Type B pancreatic cell (in vitro differentiated cells): ENCODE measurements around the gene FAM78A. TPM values are rescaled to one million over a fixed set of nuclear protein-coding genes. Genes with fewer than 3 reads are reported as not detected.

Experiments used
- DNase-seq: peaks from one replicate; pipeline ENCODE4 v3.0.0; 2021; ENCODE audit warnings: mixed read lengths; ENCODE audit not compliant: unreplicated experiment; ENCODE audit errors: extremely low spot score
- H3K27ac Mint-ChIP-seq: 2 replicates; pipeline ENCODE4 v1.8.0; 2021; ENCODE audit warnings: mild to moderate bottlenecking, mixed read lengths
- H3K27me3 Mint-ChIP-seq: 2 replicates; pipeline ENCODE4 v1.8.0; 2021; ENCODE audit warnings: mixed read lengths
- H3K36me3 Mint-ChIP-seq: 2 replicates; pipeline ENCODE4 v1.8.0; 2021; ENCODE audit warnings: mixed read lengths
- H3K4me1 Mint-ChIP-seq: one replicate; pipeline ENCODE4 v1.8.0; 2021; ENCODE audit warnings: mixed read lengths; ENCODE audit not compliant: unreplicated experiment
- H3K4me3 Mint-ChIP-seq: 2 replicates; pipeline ENCODE4 v1.8.0; 2021; ENCODE audit warnings: mild to moderate bottlenecking, mixed read lengths
- H3K9me3 Mint-ChIP-seq: 2 replicates; pipeline ENCODE4 v1.8.0; 2021; ENCODE audit warnings: mixed read lengths
- total RNA-seq: library from RNA; stranded (reverse); gene quantifications from 2 replicates; pipeline ENCODE4 v1.2.1, GENCODE V29; 2021; ENCODE audit warnings: low replicate concordance
- TF ChIP-seq, protein P1 (sequence below): fragments of 200-600 bp; sonication (generic); conservative IDR thresholded peaks from 2 replicates; pipeline ENCODE4 v1.5.0; 2021; ENCODE audit warnings: antibody characterized with exemption, mild to moderate bottlenecking

Gene FAM78A
- total RNA-seq, 1 donor from 2014 or later: 1.9 TPM

DNA sequence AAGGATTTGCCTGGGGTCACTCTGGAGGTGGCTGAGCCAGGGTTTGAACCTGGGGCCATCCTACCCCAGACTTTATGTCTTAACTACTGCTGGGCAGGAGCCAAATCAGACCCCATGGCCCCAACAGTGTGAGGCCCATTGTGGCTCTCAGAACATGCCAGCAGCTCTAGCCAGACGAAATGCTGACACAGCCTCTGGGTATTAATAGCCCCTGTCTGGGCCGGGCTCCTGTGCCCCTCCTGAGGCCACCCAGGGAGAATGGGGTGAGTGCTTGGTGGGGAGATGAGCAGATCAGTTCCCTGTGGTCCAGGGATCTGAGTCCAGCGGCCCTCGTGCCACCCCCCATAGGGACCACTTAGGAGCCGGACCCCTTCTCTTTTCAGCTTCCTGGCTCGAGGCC, 11.0 kb upstream of the FAM78A start:
- Mint-ChIP-seq H3K9me3 (no peaks in the 10 kb centered on the region), H3K27ac (no peak overlapping the region)

GRCh38 chr9:131284856-131285255, 8.5 kb upstream of the FAM78A start:
- H3K27me3 Mint-ChIP-seq: peaks cover 40% of the 10 kb centered on the region
- TF ChIP-seq, protein P1, sequence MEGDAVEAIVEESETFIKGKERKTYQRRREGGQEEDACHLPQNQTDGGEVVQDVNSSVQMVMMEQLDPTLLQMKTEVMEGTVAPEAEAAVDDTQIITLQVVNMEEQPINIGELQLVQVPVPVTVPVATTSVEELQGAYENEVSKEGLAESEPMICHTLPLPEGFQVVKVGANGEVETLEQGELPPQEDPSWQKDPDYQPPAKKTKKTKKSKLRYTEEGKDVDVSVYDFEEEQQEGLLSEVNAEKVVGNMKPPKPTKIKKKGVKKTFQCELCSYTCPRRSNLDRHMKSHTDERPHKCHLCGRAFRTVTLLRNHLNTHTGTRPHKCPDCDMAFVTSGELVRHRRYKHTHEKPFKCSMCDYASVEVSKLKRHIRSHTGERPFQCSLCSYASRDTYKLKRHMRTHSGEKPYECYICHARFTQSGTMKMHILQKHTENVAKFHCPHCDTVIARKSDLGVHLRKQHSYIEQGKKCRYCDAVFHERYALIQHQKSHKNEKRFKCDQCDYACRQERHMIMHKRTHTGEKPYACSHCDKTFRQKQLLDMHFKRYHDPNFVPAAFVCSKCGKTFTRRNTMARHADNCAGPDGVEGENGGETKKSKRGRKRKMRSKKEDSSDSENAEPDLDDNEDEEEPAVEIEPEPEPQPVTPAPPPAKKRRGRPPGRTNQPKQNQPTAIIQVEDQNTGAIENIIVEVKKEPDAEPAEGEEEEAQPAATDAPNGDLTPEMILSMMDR: no peak

More for the DNA sequence above, 11.0 kb upstream of the FAM78A start:
- TF ChIP-seq, protein P1: no peak
- H3K36me3 Mint-ChIP-seq: no peaks in the 10 kb centered on the region
- no peak for DNase-seq
- peaks cover 19% of the 10 kb centered on the region for H3K27me3 Mint-ChIP-seq
- peaks cover 6% of the 10 kb centered on the region for H3K4me1 Mint-ChIP-seq
- H3K4me3 Mint-ChIP-seq: no peak overlapping the region

GRCh38 chr9:131282688-131283422, 6.5 kb upstream of the FAM78A start:
- Mint-ChIP-seq H3K36me3 (no peaks in the 10 kb centered on the region), H3K4me3 (peak overlapping the region; percentile 68), H3K27me3 (peaks cover 55% of the 10 kb centered on the region), H3K9me3 (no peaks in the 10 kb centered on the region), H3K4me1 (peaks cover 7% of the 10 kb centered on the region), H3K27ac (no peak overlapping the region)
- TF ChIP-seq, protein P1: no peak
- DNase-seq: no peak

More at GRCh38 chr9:131284856-131285255, 8.5 kb upstream of the FAM78A start:
- Mint-ChIP-seq H3K9me3 (no peaks in the 10 kb centered on the region), H3K36me3 (no peaks in the 10 kb centered on the region), H3K4me1 (peaks cover 12% of the 10 kb centered on the region), H3K4me3 (no peak overlapping the region), H3K27ac (no peak overlapping the region)
- DNase-seq: no peak

DNA sequence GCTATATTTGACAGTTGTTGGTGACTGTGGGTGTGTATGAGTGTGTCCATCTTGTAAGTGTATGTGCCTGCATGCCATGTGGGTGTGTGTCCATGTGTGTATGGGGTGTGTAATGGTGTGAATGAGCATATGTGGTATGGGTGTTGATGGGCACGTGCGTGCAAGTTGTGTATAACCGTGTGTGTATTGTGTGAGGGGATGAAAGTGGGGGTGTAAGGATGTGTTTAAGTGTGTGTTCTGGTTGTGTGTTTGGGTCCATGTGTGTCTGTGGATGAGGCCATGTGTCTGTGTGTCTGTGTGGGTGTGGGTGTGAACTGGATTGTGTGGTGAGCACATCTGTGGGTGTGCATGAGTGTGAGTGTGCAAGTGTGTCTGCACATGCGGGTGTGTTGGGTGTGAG, 5.9 kb upstream of the FAM78A start:
- peaks cover 55% of the 10 kb centered on the region for H3K27me3 Mint-ChIP-seq

GRCh38 chr9:131281119-131281965, 5.0 kb upstream of the FAM78A start:
- Mint-ChIP-seq H3K27me3 (peaks cover 56% of the 10 kb centered on the region), H3K4me1 (peaks cover 7% of the 10 kb centered on the region), H3K4me3 (peak overlapping the region; percentile 79), H3K9me3 (no peaks in the 10 kb centered on the region), H3K36me3 (no peaks in the 10 kb centered on the region), H3K27ac (no peak overlapping the region)
- no peak for DNase-seq
- TF ChIP-seq, protein P1: no peak

More for the DNA sequence above, 5.9 kb upstream of the FAM78A start:
- Mint-ChIP-seq H3K4me1 (peaks cover 7% of the 10 kb centered on the region), H3K36me3 (no peaks in the 10 kb centered on the region), H3K4me3 (peak overlapping the region; percentile 79), H3K27ac (no peak overlapping the region), H3K9me3 (no peaks in the 10 kb centered on the region)
- no peak for DNase-seq
- TF ChIP-seq, protein P1: no peak
